ENCODE measurements around the gene RAPGEF5.

DNA sequence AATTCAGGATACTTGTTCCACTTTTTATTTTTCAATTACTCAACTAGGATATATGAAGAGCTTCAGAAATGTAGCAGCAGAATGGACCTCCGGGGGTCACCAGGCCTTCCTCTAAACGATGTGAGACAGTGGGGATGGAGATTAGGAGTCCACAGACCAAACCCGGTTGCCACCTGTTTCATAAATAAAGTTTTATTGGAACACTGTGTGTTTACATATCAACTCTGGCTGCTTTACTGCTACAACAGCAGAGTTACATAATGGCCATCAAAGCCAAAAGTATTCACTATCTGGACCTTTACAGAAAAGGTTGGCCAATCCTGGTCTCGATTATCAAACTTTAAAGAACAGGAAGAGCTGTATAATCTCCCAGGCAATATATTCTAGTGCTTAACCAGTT lies 30.8 kb downstream of the RAPGEF5 start:
- TF ChIP-seq, protein P1, sequence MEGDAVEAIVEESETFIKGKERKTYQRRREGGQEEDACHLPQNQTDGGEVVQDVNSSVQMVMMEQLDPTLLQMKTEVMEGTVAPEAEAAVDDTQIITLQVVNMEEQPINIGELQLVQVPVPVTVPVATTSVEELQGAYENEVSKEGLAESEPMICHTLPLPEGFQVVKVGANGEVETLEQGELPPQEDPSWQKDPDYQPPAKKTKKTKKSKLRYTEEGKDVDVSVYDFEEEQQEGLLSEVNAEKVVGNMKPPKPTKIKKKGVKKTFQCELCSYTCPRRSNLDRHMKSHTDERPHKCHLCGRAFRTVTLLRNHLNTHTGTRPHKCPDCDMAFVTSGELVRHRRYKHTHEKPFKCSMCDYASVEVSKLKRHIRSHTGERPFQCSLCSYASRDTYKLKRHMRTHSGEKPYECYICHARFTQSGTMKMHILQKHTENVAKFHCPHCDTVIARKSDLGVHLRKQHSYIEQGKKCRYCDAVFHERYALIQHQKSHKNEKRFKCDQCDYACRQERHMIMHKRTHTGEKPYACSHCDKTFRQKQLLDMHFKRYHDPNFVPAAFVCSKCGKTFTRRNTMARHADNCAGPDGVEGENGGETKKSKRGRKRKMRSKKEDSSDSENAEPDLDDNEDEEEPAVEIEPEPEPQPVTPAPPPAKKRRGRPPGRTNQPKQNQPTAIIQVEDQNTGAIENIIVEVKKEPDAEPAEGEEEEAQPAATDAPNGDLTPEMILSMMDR (conservative IDR thresholded peaks at IDR 0.05 in 1 of 2, IDR thresholded peaks at IDR 0.05 in 1 of 2; ENCODE audit: extremely low read depth in 1 of 2, insufficient read depth in 1 of 2, low read depth in 1 of 2, low read length in 2 of 2), result no peak
- TF ChIP-seq EZH2 (IDR thresholded peaks at IDR 0.05; ENCODE audit: borderline replicate concordance, low read length), result no peak
